Calu3 (cell line): ENCODE data around the gene NRP2. TPM values are rescaled to one million over a fixed set of nuclear protein-coding genes. Genes with fewer than 3 reads are reported as not detected.

Experiments used
- BruUV-seq: library from RNA; stranded (reverse); fragments of 400-500 nt; replicated peaks from 2 replicates; lab custom pipeline; 2021; lab: Mats Ljungman, UMichigan
- CTCF ChIA-PET: fragments of 300-600 bp; sonication (Branson Sonifier 250); formaldehyde crosslinking; loops from one replicate; lab custom pipeline; 2022; ENCODE audit warnings: antibody characterized with exemption; lab: Charles Lee
- DNase-seq: peaks from one replicate; pipeline ENCODE4 v3.0.0; 2022
- H3K27ac Mint-ChIP-seq: one replicate; pipeline ENCODE4 v1.8.0; 2022; ENCODE audit warnings: mixed read lengths; ENCODE audit not compliant: unreplicated experiment
- H3K27me3 Mint-ChIP-seq: one replicate; pipeline ENCODE4 v1.8.0; 2022; ENCODE audit warnings: mixed read lengths; ENCODE audit not compliant: unreplicated experiment
- H3K36me3 Mint-ChIP-seq: one replicate; pipeline ENCODE4 v1.8.0; 2022; ENCODE audit warnings: mild to moderate bottlenecking, moderate library complexity, mixed read lengths; ENCODE audit not compliant: insufficient read depth, unreplicated experiment
- H3K4me1 Mint-ChIP-seq: one replicate; pipeline ENCODE4 v1.8.0; 2022; ENCODE audit warnings: mild to moderate bottlenecking, low read depth, mixed read lengths; ENCODE audit not compliant: unreplicated experiment
- H3K4me3 Mint-ChIP-seq: one replicate; pipeline ENCODE4 v1.8.0; 2022; ENCODE audit warnings: mild to moderate bottlenecking, low read depth, moderate library complexity, mixed read lengths; ENCODE audit not compliant: unreplicated experiment
- H3K9me3 Mint-ChIP-seq: one replicate; pipeline ENCODE4 v1.8.0; 2022; ENCODE audit warnings: low read depth, mixed read lengths; ENCODE audit not compliant: unreplicated experiment
- CTCF ChIP-seq: fragments of 200-600 bp; IDR thresholded peaks from one replicate; pipeline ENCODE4 v1.8.0; 2022; ENCODE audit warnings: antibody characterized with exemption; ENCODE audit not compliant: unreplicated experiment
- intact Hi-C: fragments of 100-400 bp; cut with micrococcal nuclease; formaldehyde crosslinking; loops from one replicate; pipeline ENCODE4 v1.10.0; 2022; ENCODE audit not compliant: unreplicated experiment
- total RNA-seq: library from RNA; stranded (reverse); gene quantifications from 2 replicates; pipeline ENCODE4 v1.2.3, GENCODE V29; 2022

NRP2 gene
- total RNA-seq, 1 experiment from 2014 or later = 19.9 TPM

GRCh38 chr2:205764270-205764746, 82.0 kb downstream of the NRP2 start:
- no peaks in the 10 kb centered on the region for H3K27me3 Mint-ChIP-seq
- peaks cover 14% of the 10 kb centered on the region for H3K36me3 Mint-ChIP-seq
- intact Hi-C loops = no loop called here
- H3K4me1 Mint-ChIP-seq = peaks cover 34% of the 10 kb centered on the region
- H3K27ac Mint-ChIP-seq = peak overlapping the region; percentile 74
- CTCF ChIA-PET = no interaction called here
- no TSS peak for BruUV-seq
- H3K9me3 Mint-ChIP-seq = no peaks in the 10 kb centered on the region
- no peak for DNase-seq
- no peak for TF ChIP-seq CTCF
- no peak overlapping the region for H3K4me3 Mint-ChIP-seq

- CTCF ChIA-PET = no interaction called here
- TF ChIP-seq CTCF = no peak
- intact Hi-C loops = loop anchor here (5.0 kb wide), 1 partner anchor 83 kb away; the partner anchor contains the start of gene NRP2
- no peaks in the 10 kb centered on the region for H3K9me3 Mint-ChIP-seq
- no TSS peak for BruUV-seq
- H3K4me3 Mint-ChIP-seq = no peak overlapping the region
- peaks cover 43% of the 10 kb centered on the region for H3K4me1 Mint-ChIP-seq
- H3K36me3 Mint-ChIP-seq = peaks cover 19% of the 10 kb centered on the region
- no peak for DNase-seq
- H3K27ac Mint-ChIP-seq = no peak overlapping the region
- no peaks in the 10 kb centered on the region for H3K27me3 Mint-ChIP-seq
Measured at GRCh38 chr2:205765151-205765550, 82.8 kb downstream of the NRP2 start.

GRCh38 chr2:205766779-205767359, 84.6 kb downstream of the NRP2 start:
- H3K27ac Mint-ChIP-seq = peak overlapping the region; percentile 52
- H3K4me1 Mint-ChIP-seq = peaks cover 57% of the 10 kb centered on the region

GRCh38 chr2:205767617-205768016, 85.3 kb downstream of the NRP2 start:
- H3K36me3 Mint-ChIP-seq = peaks cover 19% of the 10 kb centered on the region
- TF ChIP-seq CTCF = no peak
- DNase-seq = no peak
- CTCF ChIA-PET = no interaction called here
- BruUV-seq = no TSS peak
- no peaks in the 10 kb centered on the region for H3K9me3 Mint-ChIP-seq
- no peak overlapping the region for H3K27ac Mint-ChIP-seq
- H3K4me1 Mint-ChIP-seq = peaks cover 57% of the 10 kb centered on the region
- H3K4me3 Mint-ChIP-seq = no peak overlapping the region
- H3K27me3 Mint-ChIP-seq = no peaks in the 10 kb centered on the region
- intact Hi-C loops = loop anchor here (2.0 to 5.0 kb wide), 3 partner anchors 45 to 117 kb away; partner anchors contain the start of gene NRP2

More at GRCh38 chr2:205766779-205767359, 84.6 kb downstream of the NRP2 start:
- Mint-ChIP-seq H3K9me3 (no peaks in the 10 kb centered on the region), H3K27me3 (no peaks in the 10 kb centered on the region), H3K4me3 (no peak overlapping the region), H3K36me3 (peaks cover 19% of the 10 kb centered on the region)
- no TSS peak for BruUV-seq
- CTCF ChIA-PET = no interaction called here
- intact Hi-C loops = loop anchor here (2.0 to 5.0 kb wide), 3 partner anchors 46 to 118 kb away; partner anchors contain the start of gene NRP2
- TF ChIP-seq CTCF = peak; percentile 83
- DNase-seq = peak; percentile 69
